Testis (tissue), 2 donors: ENCODE data around the gene GPR108.

Source experiments
- CTCF ChIP-seq, 3 experiments: fragments of 450-650 bp in 2 of 3; fragments of 200-600 bp in 1 of 3; sonication (generic) in 1 of 3; IDR thresholded peaks; one replicate each; pipeline ENCODE4 v1.5.1; 2016 to 2019; ENCODE audit warnings: antibody characterized with exemption in 3 of 3, mild to moderate bottlenecking in 2 of 3, moderate library complexity in 1 of 3
- POLR2A ChIP-seq: fragments of 450-650 bp; IDR thresholded peaks from one replicate; pipeline ENCODE4 v1.6.1; 2017; ENCODE audit warnings: antibody characterized with exemption, mild to moderate bottlenecking, moderate library complexity

DNA sequence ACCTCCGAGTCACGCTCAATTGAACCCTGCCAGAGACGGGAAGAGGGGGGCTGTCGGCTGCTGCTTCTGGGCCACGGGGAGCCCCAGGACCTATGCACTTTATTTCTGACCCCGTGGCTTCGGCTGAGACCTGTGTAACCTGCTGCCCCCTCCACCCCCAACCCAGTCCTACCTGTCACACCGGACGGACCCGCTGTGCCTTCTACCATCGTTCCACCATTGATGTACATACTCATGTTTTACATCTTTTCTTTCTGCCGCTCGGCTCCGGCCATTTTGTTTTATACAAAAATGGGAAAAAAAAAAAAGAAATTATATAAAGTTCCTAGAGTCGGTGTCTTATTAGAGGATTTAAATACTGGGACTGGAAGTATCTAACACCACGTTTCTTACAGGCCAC lies 13.8 kb upstream of the GPR108 start:
- TF ChIP-seq CTCF (IDR thresholded peaks at IDR 0.05) (no peak), POLR2A (no peak)
